ENCODE measurements around the gene MAPK6.
A peak's percentile ranks its signal among the peaks of the same experiment; 100 is the strongest.

- TF ChIP-seq CTCF (IDR thresholded peaks at IDR 0.05) (no peak), POLR2A (IDR thresholded peaks at IDR 0.05) (no peak), EP300 (IDR thresholded peaks at IDR 0.05; ENCODE audit: low read depth) (no peak), POLR2AphosphoS5 (IDR thresholded peaks at IDR 0.05) (peak in 2 of 3 donors; percentile 39 to 82)
Measured at GRCh38 chr15:52069559-52069958, 50.5 kb downstream of the MAPK6 start.

Measured in transverse colon (tissue), 4 donors.